Trophoblast cell (in vitro differentiated cells and primary cell): ENCODE measurements around the gene GNL1.
"Not testable (repeated sequence)": the region's sequence is repeated elsewhere in the genome, so short reads cannot be mapped to it uniquely, and the experiment has no call there.

Experiments used
- DNase-seq, 2 donors: peaks; one replicate each; pipeline ENCODE4 v3.0.0-alpha.2; 2016
- H2AFZ ChIP-seq: 2 replicates; pipeline ENCODE4 v1.6.1; 2013; ENCODE audit warnings: low read length, moderate library complexity, mild to moderate bottlenecking; ENCODE audit not compliant: insufficient read depth, poor library complexity
- H2AK5ac ChIP-seq: 2 replicates; pipeline ENCODE4 v1.6.1; 2013; ENCODE audit warnings: mild to moderate bottlenecking, low read length
- H2BK120ac ChIP-seq: 2 replicates; pipeline ENCODE4 v1.6.1; 2013; ENCODE audit warnings: low read length, mild to moderate bottlenecking, moderate library complexity; ENCODE audit not compliant: insufficient read depth, poor library complexity
- H2BK12ac ChIP-seq: 2 replicates; pipeline ENCODE4 v1.6.1; 2013; ENCODE audit warnings: mild to moderate bottlenecking, low read length, moderate library complexity
- H2BK5ac ChIP-seq: 2 replicates; pipeline ENCODE4 v1.6.1; 2013; ENCODE audit warnings: low read length, low read depth, moderate library complexity, mild to moderate bottlenecking; ENCODE audit not compliant: poor library complexity
- H3K14ac ChIP-seq: 2 replicates; pipeline ENCODE4 v1.6.1; 2013; ENCODE audit warnings: mild to moderate bottlenecking, low read length
- H3K18ac ChIP-seq: 2 replicates; pipeline ENCODE4 v1.6.1; 2013; ENCODE audit warnings: mild to moderate bottlenecking, low read length
- H3K23ac ChIP-seq: 2 replicates; pipeline ENCODE4 v1.6.1; 2013; ENCODE audit warnings: low read length
- H3K27ac ChIP-seq: 2 replicates; pipeline ENCODE4 v1.5.1; 2013; ENCODE audit warnings: low read depth, mild to moderate bottlenecking, inconsistent platforms, low read length, moderate library complexity
- H3K27me3 ChIP-seq: 2 replicates; pipeline ENCODE4 v1.6.1; 2013; ENCODE audit warnings: inconsistent platforms, mild to moderate bottlenecking, low read length, moderate library complexity; ENCODE audit not compliant: insufficient read depth
- H3K36me3 ChIP-seq, 2 experiments: 1 replicate in 1 of 2; 2 replicates in 1 of 2; pipeline ENCODE4 v1.6.1; 2013; ENCODE audit warnings: low read length in 2 of 2, mild to moderate bottlenecking in 2 of 2, moderate library complexity in 1 of 2; ENCODE audit not compliant: insufficient read depth in 2 of 2, control insufficient read depth in 1 of 2
- H3K4ac ChIP-seq: 2 replicates; pipeline ENCODE4 v1.6.1; 2013; ENCODE audit warnings: low read depth, mild to moderate bottlenecking, low read length, moderate library complexity
- H3K4me1 ChIP-seq, 2 experiments: 1 replicate in 1 of 2; 2 replicates in 1 of 2; pipeline ENCODE4 v1.6.1; 2013; ENCODE audit warnings: low read length in 2 of 2, mild to moderate bottlenecking in 2 of 2, moderate library complexity in 1 of 2; ENCODE audit not compliant: insufficient read depth in 2 of 2, control insufficient read depth in 1 of 2
- H3K4me2 ChIP-seq: 2 replicates; pipeline ENCODE4 v1.6.1; 2013; ENCODE audit warnings: inconsistent platforms, mild to moderate bottlenecking, low read length, moderate library complexity
- H3K4me3 ChIP-seq: 2 replicates; pipeline ENCODE4 v1.5.1; 2013; ENCODE audit warnings: mild to moderate bottlenecking, low read depth, low read length, inconsistent platforms
- H3K79me1 ChIP-seq: one replicate; pipeline ENCODE4 v1.6.1; 2013; ENCODE audit warnings: low read length
- H3K79me2 ChIP-seq: 2 replicates; pipeline ENCODE4 v1.6.1; 2013; ENCODE audit warnings: low read length, mild to moderate bottlenecking; ENCODE audit not compliant: control insufficient read depth, insufficient read depth, poor library complexity
- H3K9ac ChIP-seq: 2 replicates; pipeline ENCODE4 v1.6.1; 2013; ENCODE audit warnings: mild to moderate bottlenecking, low read length
- H3K9me3 ChIP-seq: 2 replicates; pipeline ENCODE4 v1.6.1; 2013; ENCODE audit warnings: low read depth, mild to moderate bottlenecking, control low read depth, inconsistent platforms, low read length; ENCODE audit not compliant: insufficient read depth
- H4K12ac ChIP-seq: 2 replicates; pipeline ENCODE4 v1.6.1; 2013; ENCODE audit warnings: low read depth, mild to moderate bottlenecking, low read length, moderate library complexity
- H4K8ac ChIP-seq: 2 replicates; pipeline ENCODE4 v1.6.1; 2013; ENCODE audit warnings: low read depth, mild to moderate bottlenecking, low read length, moderate library complexity
- H4K91ac ChIP-seq: one replicate; pipeline ENCODE4 v1.6.1; 2013; ENCODE audit warnings: low read depth, mild to moderate bottlenecking, low read length, moderate library complexity
- WGBS: extraction: QIAGEN DNeasy Blood & Tissue Kit; methylation state at CpG from one replicate; pipeline ENCODE4 v1.1.7; 2013; ENCODE audit warnings: missing lambda C conversion rate; ENCODE audit not compliant: insufficient read length, insufficient coverage; ENCODE audit errors: extremely low coverage; 5-methylcytosine and 5-hydroxymethylcytosine counted together

Gene GNL1

GRCh38 chr6:30600451-30600961, 44.2 kb upstream of the GNL1 start:
- H3K9me3 ChIP-seq: no peaks in the 10 kb centered on the region
- H3K23ac ChIP-seq: no peak overlapping the region
- H3K9ac ChIP-seq: no peak overlapping the region
- no peak overlapping the region for H3K18ac ChIP-seq
- H3K4me2 ChIP-seq: no peak overlapping the region
- no peak overlapping the region for H3K4ac ChIP-seq
- H4K12ac ChIP-seq: no peak overlapping the region
- no peak overlapping the region for H2AK5ac ChIP-seq
- no peak overlapping the region for H4K8ac ChIP-seq
- no peaks in the 10 kb centered on the region for H3K4me1 ChIP-seq
- H3K4me3 ChIP-seq: no peak overlapping the region
- no peaks in the 10 kb centered on the region for H3K79me1 ChIP-seq
- no peak overlapping the region for H2AFZ ChIP-seq
- no peaks in the 10 kb centered on the region for H3K79me2 ChIP-seq
- no CpG with 5 or more reads among the region's 10 CpGs for WGBS
- no peak overlapping the region for H3K14ac ChIP-seq
- no peak overlapping the region for H2BK5ac ChIP-seq
- H2BK120ac ChIP-seq: no peak overlapping the region
- DNase-seq: no peak
- no peak overlapping the region for H3K27ac ChIP-seq
- no peak overlapping the region for H2BK12ac ChIP-seq
- no peak overlapping the region for H4K91ac ChIP-seq
- peaks cover 50 to 52% of the 10 kb centered on the region in 2 experiments for H3K36me3 ChIP-seq
- H3K27me3 ChIP-seq: no peaks in the 10 kb centered on the region

- no peak overlapping the region for H2BK120ac ChIP-seq
- H3K79me1 ChIP-seq: no peaks in the 10 kb centered on the region
- H4K12ac ChIP-seq: no peak overlapping the region
- WGBS: no CpG with 5 or more reads among the region's 13 CpGs
- H3K27me3 ChIP-seq: no peaks in the 10 kb centered on the region
- no peak overlapping the region for H3K9ac ChIP-seq
- no peak overlapping the region for H2BK5ac ChIP-seq
- H2AFZ ChIP-seq: no peak overlapping the region
- no peak overlapping the region for H2AK5ac ChIP-seq
- H4K8ac ChIP-seq: no peak overlapping the region
- H3K4ac ChIP-seq: no peak overlapping the region
- no peak overlapping the region for H4K91ac ChIP-seq
- peaks cover 43 to 49% of the 10 kb centered on the region in 2 experiments for H3K36me3 ChIP-seq
- H3K14ac ChIP-seq: no peak overlapping the region
- H2BK12ac ChIP-seq: no peak overlapping the region
- H3K4me1 ChIP-seq: no peaks in the 10 kb centered on the region
- DNase-seq: no peak
- H3K27ac ChIP-seq: no peak overlapping the region
- H3K23ac ChIP-seq: no peak overlapping the region
- H3K79me2 ChIP-seq: no peaks in the 10 kb centered on the region
- H3K4me3 ChIP-seq: no peak overlapping the region
- no peak overlapping the region for H3K18ac ChIP-seq
- H3K9me3 ChIP-seq: no peaks in the 10 kb centered on the region
- no peak overlapping the region for H3K4me2 ChIP-seq
Measured at GRCh38 chr6:30599625-30600324, 43.5 kb upstream of the GNL1 start.

DNA sequence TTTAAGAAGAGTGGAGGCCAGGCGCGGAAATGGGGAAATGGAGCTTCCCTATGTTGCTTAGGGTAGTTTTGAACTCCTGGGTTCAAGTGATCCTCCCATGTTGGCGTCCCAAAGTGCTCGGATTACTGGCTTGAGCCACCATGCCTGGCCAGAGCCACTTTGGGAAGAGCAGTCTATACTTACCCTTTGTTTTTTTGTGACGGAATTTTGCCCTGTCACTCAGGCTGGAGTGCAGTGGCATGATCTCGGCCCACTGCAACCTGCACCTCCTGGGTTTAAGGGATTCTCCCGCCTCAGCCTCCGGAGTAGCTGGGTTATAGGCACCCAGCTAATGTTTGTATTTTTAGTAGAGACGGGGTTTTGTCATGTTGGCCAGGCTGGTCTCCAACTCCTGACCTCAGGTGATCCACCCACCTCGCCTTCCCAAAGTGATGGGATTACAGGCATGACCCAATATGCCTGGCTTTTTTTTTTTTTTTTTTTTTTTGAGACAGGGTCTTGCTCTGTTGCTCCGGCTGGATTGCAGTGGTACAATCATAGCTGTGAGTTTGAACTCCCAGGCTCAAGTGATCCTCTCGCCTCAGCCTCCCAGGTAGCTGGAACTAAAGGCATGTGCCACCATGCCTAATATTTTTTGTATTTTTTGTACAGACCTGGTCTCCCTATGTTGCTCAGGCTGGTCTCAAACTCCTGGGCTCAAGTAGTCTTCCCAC, 42.8 kb upstream of the GNL1 start:
- Histone ChIP-seq H3K9ac (no peak overlapping the region), H3K36me3 (peaks cover 42 to 47% of the 10 kb centered on the region in 2 experiments), H4K8ac (no peak overlapping the region)

DNA sequence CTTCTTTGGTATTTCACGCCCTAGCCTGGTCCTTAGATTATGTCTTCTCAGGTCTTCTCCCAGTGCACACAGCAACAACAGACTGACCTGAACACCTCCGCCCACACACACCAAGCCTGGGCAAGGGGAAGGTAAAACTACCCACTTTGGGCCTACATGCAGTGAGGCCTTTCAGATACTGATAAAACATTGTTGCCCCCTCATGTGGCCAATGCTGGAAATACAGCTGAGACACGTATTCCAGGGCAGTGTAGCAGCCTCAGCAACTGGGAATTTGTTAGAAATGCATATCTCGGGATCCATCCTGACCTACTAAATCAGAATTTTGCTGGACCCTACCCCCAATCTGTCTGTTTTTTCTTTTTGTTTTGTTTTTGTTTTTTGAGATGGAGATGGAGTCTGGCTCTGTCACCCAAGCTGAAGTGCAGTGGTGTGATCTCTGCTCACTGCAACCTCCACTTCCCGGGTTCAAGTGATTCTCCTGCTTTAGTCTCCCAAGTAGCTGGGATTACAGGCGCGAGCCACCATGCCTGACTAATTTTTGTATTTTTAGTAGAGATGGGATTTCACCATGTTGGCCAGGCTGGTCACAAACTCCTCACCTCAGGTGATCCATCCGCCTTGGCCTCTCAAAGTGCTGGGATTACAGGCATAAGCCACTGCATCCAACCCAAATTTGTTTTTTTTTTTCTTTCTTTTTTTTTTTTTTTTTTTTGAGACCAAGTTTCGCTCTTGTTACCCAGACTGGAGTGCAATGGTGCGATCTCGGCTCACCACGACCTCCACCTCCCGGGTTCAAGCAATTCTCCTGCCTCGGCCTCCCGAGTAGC, 41.2 kb upstream of the GNL1 start:
- H3K79me1 ChIP-seq, H3K18ac ChIP-seq, H3K27ac ChIP-seq, H2AFZ ChIP-seq, H2AK5ac ChIP-seq, H4K12ac ChIP-seq, H2BK120ac ChIP-seq, H3K23ac ChIP-seq, H3K4me3 ChIP-seq, H3K79me2 ChIP-seq, H4K91ac ChIP-seq, H2BK12ac ChIP-seq, H3K14ac ChIP-seq, H3K4me1 ChIP-seq, H3K9me3 ChIP-seq, H3K9ac ChIP-seq, H3K27me3 ChIP-seq, H4K8ac ChIP-seq, H3K4me2 ChIP-seq, H3K4ac ChIP-seq, H2BK5ac ChIP-seq: not testable (repeated sequence)
- peak; percentile 87 to 95 for DNase-seq
- H3K36me3 ChIP-seq: peaks cover 30 to 36% of the 10 kb centered on the region in 2 experiments
- WGBS: no CpG with 5 or more reads among the region's 15 CpGs

More for the DNA sequence above, 42.8 kb upstream of the GNL1 start:
- no peak overlapping the region for H4K91ac ChIP-seq
- no CpG with 5 or more reads among the region's 12 CpGs for WGBS
- no peak overlapping the region for H2BK120ac ChIP-seq
- no peak overlapping the region for H3K4ac ChIP-seq
- DNase-seq: no peak
- H3K79me1 ChIP-seq: no peaks in the 10 kb centered on the region
- H4K12ac ChIP-seq: no peak overlapping the region
- H3K79me2 ChIP-seq: no peaks in the 10 kb centered on the region
- H2AFZ ChIP-seq: no peak overlapping the region
- H3K4me1 ChIP-seq: no peaks in the 10 kb centered on the region
- H3K4me2 ChIP-seq: no peak overlapping the region
- H2BK12ac ChIP-seq: no peak overlapping the region
- no peak overlapping the region for H3K14ac ChIP-seq
- H3K4me3 ChIP-seq: no peak overlapping the region
- H3K23ac ChIP-seq: no peak overlapping the region
- no peak overlapping the region for H3K27ac ChIP-seq
- H3K27me3 ChIP-seq: no peaks in the 10 kb centered on the region
- H2AK5ac ChIP-seq: no peak overlapping the region
- H3K9me3 ChIP-seq: no peaks in the 10 kb centered on the region
- no peak overlapping the region for H3K18ac ChIP-seq
- no peak overlapping the region for H2BK5ac ChIP-seq
